Liver (tissue), 3 donors: ENCODE results near the gene TMEM163.

Experiments
- CTCF ChIP-seq: fragments of 150-350 bp; IDR thresholded peaks from 2 replicates; pipeline ENCODE4 v1.5.1; 2017; ENCODE audit warnings: improper control_type of control experiment, low read depth, low read length; ENCODE audit not compliant: missing input control
- EGR1 ChIP-seq, 2 donors: IDR thresholded peaks; 2 replicates each; pipeline ENCODE4 v1.6.1; 2016 to 2018; ENCODE audit warnings: antibody characterized with exemption in 2 of 2, low read depth in 2 of 2
- SP1 ChIP-seq: IDR thresholded peaks from 2 replicates; pipeline ENCODE4 v1.6.1; 2018; ENCODE audit warnings: antibody characterized with exemption, mild to moderate bottlenecking
- YY1 ChIP-seq: IDR thresholded peaks from 2 replicates; pipeline ENCODE4 v1.6.1; 2016; ENCODE audit warnings: antibody characterized with exemption, mild to moderate bottlenecking
- TF ChIP-seq, protein P1 (sequence below): IDR thresholded peaks from 2 replicates; pipeline ENCODE4 v1.6.1; 2016; ENCODE audit warnings: antibody characterized with exemption
- donor health status: healthy.
- donor health status: healthy.

DNA sequence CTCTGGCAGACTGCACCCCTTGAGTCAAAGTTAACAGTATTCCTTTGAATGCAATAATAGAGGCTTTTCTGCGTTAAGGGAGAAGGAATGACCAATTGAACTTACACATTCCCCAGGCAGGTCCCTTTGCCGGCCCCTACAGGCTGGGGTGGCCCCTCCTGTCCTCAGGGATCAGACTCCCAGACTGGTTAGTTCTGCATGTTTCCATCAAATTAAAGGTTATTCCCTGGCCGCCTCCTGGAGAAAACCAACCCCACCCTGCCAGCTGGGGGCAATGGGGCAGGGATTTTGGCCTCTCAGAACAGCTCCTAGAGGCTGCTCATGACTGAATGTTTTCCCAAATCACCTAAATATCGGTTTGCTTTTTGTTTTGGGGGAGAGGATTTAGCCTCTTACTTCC is 265.3 kb downstream of the TMEM163 start:
- no peak for TF ChIP-seq CTCF
- no peak for TF ChIP-seq EGR1 (IDR thresholded peaks at IDR 0.05; ENCODE audit: low read depth in 2 of 2)
- TF ChIP-seq SP1, result no peak
- no peak for TF ChIP-seq YY1
- TF ChIP-seq, protein P1, sequence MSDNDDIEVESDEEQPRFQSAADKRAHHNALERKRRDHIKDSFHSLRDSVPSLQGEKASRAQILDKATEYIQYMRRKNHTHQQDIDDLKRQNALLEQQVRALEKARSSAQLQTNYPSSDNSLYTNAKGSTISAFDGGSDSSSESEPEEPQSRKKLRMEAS, result no peak
